Mesenchymal stem cell (in vitro differentiated cells and primary cell): ENCODE data around the gene SPAG6.

Experiments
- DNase-seq: peaks from one replicate; pipeline ENCODE4 v3.0.0-alpha.2; 2013
- H2AFZ ChIP-seq: one replicate; pipeline ENCODE4 v1.6.1; 2013; ENCODE audit warnings: low read depth, mild to moderate bottlenecking, control low read depth, inconsistent platforms, low read length, moderate library complexity
- H2AK5ac ChIP-seq: 2 replicates; pipeline ENCODE4 v1.6.1; 2013; ENCODE audit warnings: low read length, moderate library complexity, mild to moderate bottlenecking, inconsistent platforms; ENCODE audit not compliant: severe bottlenecking
- H2BK120ac ChIP-seq: one replicate; pipeline ENCODE4 v1.6.1; 2013; ENCODE audit warnings: low read depth, mild to moderate bottlenecking, inconsistent platforms, low read length, moderate library complexity
- H2BK12ac ChIP-seq, 2 experiments: one replicate each; pipeline ENCODE4 v1.6.1; 2013; ENCODE audit warnings: inconsistent platforms in 2 of 2, low read length in 2 of 2, mild to moderate bottlenecking in 2 of 2, moderate library complexity in 2 of 2, control low read depth in 1 of 2
- H2BK15ac ChIP-seq: one replicate; pipeline ENCODE4 v1.6.1; 2013; ENCODE audit warnings: mild to moderate bottlenecking, low read depth, inconsistent platforms; ENCODE audit not compliant: poor library complexity, severe bottlenecking
- H2BK5ac ChIP-seq: 2 replicates; pipeline ENCODE4 v1.6.1; 2013; ENCODE audit warnings: low read depth, mild to moderate bottlenecking, low read length, control low read depth, inconsistent platforms; ENCODE audit not compliant: poor library complexity, severe bottlenecking
- H3K14ac ChIP-seq, 2 experiments: one replicate each; pipeline ENCODE4 v1.6.1; 2013; ENCODE audit warnings: inconsistent platforms in 2 of 2, low read length in 2 of 2, control low read depth in 1 of 2, mild to moderate bottlenecking in 1 of 2, moderate library complexity in 1 of 2
- H3K18ac ChIP-seq, 2 experiments: one replicate each; pipeline ENCODE4 v1.6.1; 2013; ENCODE audit warnings: inconsistent platforms in 2 of 2, low read length in 2 of 2, control low read depth in 1 of 2, low read depth in 1 of 2, mild to moderate bottlenecking in 1 of 2
- H3K23ac ChIP-seq, 2 experiments: one replicate each; pipeline ENCODE4 v1.6.1; 2013; ENCODE audit warnings: inconsistent platforms in 2 of 2, low read length in 2 of 2, mild to moderate bottlenecking in 2 of 2, moderate library complexity in 2 of 2, control low read depth in 1 of 2
- H3K27ac ChIP-seq: 2 replicates; pipeline ENCODE4 v1.5.1; 2013; ENCODE audit warnings: mild to moderate bottlenecking, moderate library complexity, low read length, control low read depth, inconsistent platforms; ENCODE audit not compliant: poor library complexity, severe bottlenecking
- H3K27me3 ChIP-seq, 2 experiments: 2 replicates each; pipeline versions ENCODE4 v1.6.1 to v1.7.0; 2013; ENCODE audit warnings: low read length in 2 of 2, mild to moderate bottlenecking in 2 of 2, moderate library complexity in 2 of 2, control low read depth in 1 of 2, inconsistent platforms in 1 of 2; ENCODE audit not compliant: control insufficient read depth in 1 of 2, insufficient read depth in 1 of 2
- H3K36me3 ChIP-seq, 2 experiments: 2 replicates each; pipeline versions ENCODE4 v1.6.1 to v1.7.0; 2013; ENCODE audit warnings: low read length in 2 of 2, control low read depth in 1 of 2, inconsistent platforms in 1 of 2, low read depth in 1 of 2, mild to moderate bottlenecking in 1 of 2; ENCODE audit not compliant: insufficient read depth in 2 of 2, control insufficient read depth in 1 of 2
- H3K4ac ChIP-seq, 2 experiments: one replicate each; pipeline ENCODE4 v1.6.1; 2013; ENCODE audit warnings: inconsistent platforms in 2 of 2, low read length in 2 of 2, mild to moderate bottlenecking in 2 of 2, moderate library complexity in 2 of 2, control low read depth in 1 of 2, low read depth in 1 of 2
- H3K4me1 ChIP-seq: 2 replicates; pipeline ENCODE4 v1.6.1; 2013; ENCODE audit warnings: low read depth, low read length, control low read depth; ENCODE audit not compliant: control insufficient read depth, insufficient read depth
- H3K4me2 ChIP-seq: 2 replicates; pipeline ENCODE4 v1.6.1; 2013; ENCODE audit warnings: low read length, mild to moderate bottlenecking, inconsistent platforms; ENCODE audit not compliant: poor library complexity, severe bottlenecking
- H3K4me3 ChIP-seq, 2 experiments: 2 replicates each; pipeline versions ENCODE4 v1.5.1 to v1.7.0; 2013; ENCODE audit warnings: low read length in 2 of 2, mild to moderate bottlenecking in 2 of 2, control low read depth in 1 of 2, low read depth in 1 of 2; ENCODE audit not compliant: insufficient read depth in 1 of 2
- H3K79me1 ChIP-seq: replicated peaks from 2 replicates; pipeline ENCODE4 v1.6.1; 2013; ENCODE audit warnings: mild to moderate bottlenecking, control low read depth, low read length, inconsistent platforms; ENCODE audit not compliant: poor library complexity, severe bottlenecking
- H3K9ac ChIP-seq: 2 replicates; pipeline ENCODE4 v1.7.0; 2013; ENCODE audit warnings: mild to moderate bottlenecking, low read length, moderate library complexity
- H3K9me3 ChIP-seq: 2 replicates; pipeline ENCODE4 v1.7.0; 2013; ENCODE audit warnings: mild to moderate bottlenecking, low read length; ENCODE audit not compliant: control insufficient read depth
- H4K8ac ChIP-seq: one replicate; pipeline ENCODE4 v1.6.1; 2013; ENCODE audit warnings: inconsistent platforms, mild to moderate bottlenecking, low read length, moderate library complexity
- H4K91ac ChIP-seq: one replicate; pipeline ENCODE4 v1.6.1; 2013; ENCODE audit warnings: mild to moderate bottlenecking, low read length, inconsistent platforms
- WGBS: methylation state at CpG from one replicate; pipeline ENCODE4 v1.1.7; 2013; ENCODE audit warnings: mixed read lengths; 5-methylcytosine and 5-hydroxymethylcytosine counted together

The SPAG6 gene

GRCh38 chr10:22433875-22434274, 88.6 kb downstream of the SPAG6 start:
- H3K23ac ChIP-seq, result no peak overlapping the region

DNA sequence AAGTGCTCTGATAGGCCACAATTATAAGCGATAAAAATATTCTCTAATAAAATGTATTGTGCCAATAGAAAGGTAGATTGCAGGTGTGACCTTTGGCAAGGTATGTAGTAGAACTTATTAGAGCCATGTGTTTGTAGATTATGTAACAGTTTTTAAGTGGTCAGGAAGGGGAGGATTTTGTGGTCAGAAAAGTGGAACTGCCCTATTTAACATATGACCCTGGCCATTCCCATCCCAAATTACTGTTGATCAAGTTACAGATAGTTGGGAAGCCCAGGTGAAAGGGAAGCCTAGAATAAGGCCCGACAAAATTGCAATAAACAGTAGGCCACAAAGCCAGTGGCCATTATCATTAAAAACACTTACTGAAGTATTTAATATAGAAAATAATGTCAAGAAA, 89.2 kb downstream of the SPAG6 start:
- no peak for DNase-seq
- Histone ChIP-seq H3K79me1 (peaks cover 12% of the 10 kb centered on the region), H2AK5ac (no peak overlapping the region), H2BK12ac (no peak overlapping the region), H3K4ac (no peak overlapping the region), H3K9me3 (no peaks in the 10 kb centered on the region), H2BK15ac (no peak overlapping the region), H2BK120ac (no peak overlapping the region), H2BK5ac (no peak overlapping the region), H3K4me1 (peaks cover 9% of the 10 kb centered on the region), H3K9ac (peak overlapping the region; percentile 65), H3K23ac (no peak overlapping the region), H3K27me3 (no peaks in the 10 kb centered on the region), H3K14ac (no peak overlapping the region), H2AFZ (no peak overlapping the region), H3K18ac (no peak overlapping the region), H3K4me2 (no peak overlapping the region), H4K8ac (no peak overlapping the region), H3K27ac (peak overlapping the region; percentile 54), H3K4me3 (no peak overlapping the region), H4K91ac (no peak overlapping the region), H3K36me3 (no peaks in the 10 kb centered on the region)
- WGBS, result 100% methylated on average over 1 of the region's 2 CpGs

More at GRCh38 chr10:22433875-22434274, 88.6 kb downstream of the SPAG6 start:
- H3K9ac ChIP-seq, result peak overlapping the region; percentile 70
- H3K4me3 ChIP-seq, result no peak overlapping the region
- H4K91ac ChIP-seq, result no peak overlapping the region
- peak overlapping the region; percentile 54 for H3K27ac ChIP-seq
- no peaks in the 10 kb centered on the region for H3K9me3 ChIP-seq
- H3K18ac ChIP-seq, result no peak overlapping the region
- no peak overlapping the region for H2AK5ac ChIP-seq
- H3K36me3 ChIP-seq, result no peaks in the 10 kb centered on the region
- 0% methylated on average over 1 of the region's 2 CpGs for WGBS
- no peak overlapping the region for H3K14ac ChIP-seq
- H2BK12ac ChIP-seq, result no peak overlapping the region
- peaks cover 9% of the 10 kb centered on the region for H3K4me1 ChIP-seq
- no peak overlapping the region for H4K8ac ChIP-seq
- H2BK120ac ChIP-seq, result no peak overlapping the region
- H3K4ac ChIP-seq, result no peak overlapping the region
- no peaks in the 10 kb centered on the region for H3K27me3 ChIP-seq
- peak; percentile 80 for DNase-seq
- H2BK5ac ChIP-seq, result no peak overlapping the region
- H2BK15ac ChIP-seq, result no peak overlapping the region
- H2AFZ ChIP-seq, result no peak overlapping the region
- no peak overlapping the region for H3K4me2 ChIP-seq
- peaks cover 11% of the 10 kb centered on the region for H3K79me1 ChIP-seq

GRCh38 chr10:22435650-22436049, 90.4 kb downstream of the SPAG6 start:
- Histone ChIP-seq H2AFZ (no peak overlapping the region), H3K27me3 (no peaks in the 10 kb centered on the region), H4K8ac (no peak overlapping the region), H2BK12ac (peak overlapping the region; percentile 22 to 51), H4K91ac (no peak overlapping the region), H3K4me3 (no peak overlapping the region), H2BK120ac (no peak overlapping the region), H3K27ac (no peak overlapping the region), H3K9ac (no peak overlapping the region), H2BK15ac (peak overlapping the region; percentile 1), H3K4me1 (peaks cover 9% of the 10 kb centered on the region), H2AK5ac (no peak overlapping the region), H3K4ac (no peak overlapping the region), H3K9me3 (no peaks in the 10 kb centered on the region), H3K23ac (no peak overlapping the region), H3K4me2 (no peak overlapping the region), H3K18ac (peak overlapping the region in 1 of 2 experiments; percentile 1), H3K14ac (no peak overlapping the region), H2BK5ac (no peak overlapping the region), H3K36me3 (no peaks in the 10 kb centered on the region), H3K79me1 (peaks cover 12% of the 10 kb centered on the region)
- WGBS, result 98% methylated on average over 10 of the region's 10 CpGs
- no peak for DNase-seq

DNA sequence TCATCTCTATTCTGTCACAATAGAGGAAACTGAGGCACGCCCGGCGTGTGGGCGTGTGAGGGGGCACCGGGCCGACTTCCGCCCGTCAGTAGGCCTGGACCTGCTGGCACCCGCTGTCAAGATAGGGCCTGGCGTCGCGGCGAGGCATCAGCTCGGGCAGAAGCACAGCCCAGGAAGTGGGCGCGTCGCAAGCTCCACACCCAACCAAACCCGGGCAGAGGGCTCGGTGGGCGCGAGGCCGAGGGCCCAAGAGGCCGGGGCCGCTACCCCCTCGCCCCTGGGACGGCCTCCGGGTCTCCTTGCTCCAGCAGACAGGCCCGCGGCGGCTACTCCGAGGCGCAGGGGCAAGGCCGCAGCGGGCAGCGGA, 91.2 kb downstream of the SPAG6 start:
- peaks cover 9% of the 10 kb centered on the region for H3K4me1 ChIP-seq
- H2AFZ ChIP-seq, result peak overlapping the region; percentile 75
- no peak overlapping the region for H2BK5ac ChIP-seq
- peak overlapping the region; percentile 52 for H3K4me2 ChIP-seq
- H3K36me3 ChIP-seq, result no peaks in the 10 kb centered on the region
- H2BK12ac ChIP-seq, result peak overlapping the region in 1 of 2 experiments; percentile 89
- peak overlapping the region; percentile 96 for H4K8ac ChIP-seq
- no peak overlapping the region for H3K27ac ChIP-seq
- H2AK5ac ChIP-seq, result peak overlapping the region; percentile 2
- no peaks in the 10 kb centered on the region for H3K9me3 ChIP-seq
- peak overlapping the region; percentile 95 to 97 for H3K18ac ChIP-seq
- H3K23ac ChIP-seq, result no peak overlapping the region
- 32% methylated on average over 35 of the region's 35 CpGs for WGBS
- peak overlapping the region; percentile 93 for H4K91ac ChIP-seq
- peaks cover 12% of the 10 kb centered on the region for H3K79me1 ChIP-seq
- H3K9ac ChIP-seq, result peak overlapping the region; percentile 97
- peak overlapping the region; percentile 90 to 93 for H3K4ac ChIP-seq
- no peak overlapping the region for H3K14ac ChIP-seq
- peak overlapping the region; percentile 91 for H2BK120ac ChIP-seq
- no peak for DNase-seq
- peak overlapping the region; percentile 67 to 89 for H3K4me3 ChIP-seq
- peak overlapping the region; percentile 92 for H2BK15ac ChIP-seq
- no peaks in the 10 kb centered on the region for H3K27me3 ChIP-seq
